ENCODE results near the gene TRIM40.

- TF ChIP-seq RAD21 (IDR thresholded peaks at IDR 0.05; ENCODE audit: low read depth) (no peak), EP300 (IDR thresholded peaks at IDR 0.05; ENCODE audit: borderline replicate concordance) (no peak), CEBPB (IDR thresholded peaks at IDR 0.05) (no peak), EGR1 (IDR thresholded peaks at IDR 0.05) (no peak), TAF1 (IDR thresholded peaks at IDR 0.05; ENCODE audit: low read depth) (no peak), YY1 (IDR thresholded peaks at IDR 0.05; ENCODE audit: low read depth) (no peak), ZBTB7A (IDR thresholded peaks at IDR 0.05; ENCODE audit: low read depth) (no peak), TEAD4 (IDR thresholded peaks at IDR 0.05) (no peak), NFIC (IDR thresholded peaks at IDR 0.05) (no peak), FOXM1 (IDR thresholded peaks at IDR 0.05; ENCODE audit: borderline replicate concordance, low read depth) (no peak), USF1 (IDR thresholded peaks at IDR 0.05) (no peak)
- TF ChIP-seq, protein P1, sequence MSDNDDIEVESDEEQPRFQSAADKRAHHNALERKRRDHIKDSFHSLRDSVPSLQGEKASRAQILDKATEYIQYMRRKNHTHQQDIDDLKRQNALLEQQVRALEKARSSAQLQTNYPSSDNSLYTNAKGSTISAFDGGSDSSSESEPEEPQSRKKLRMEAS (IDR thresholded peaks at IDR 0.05), result no peak
Observed at GRCh38 chr6:30155520-30156261, 19.8 kb downstream of the TRIM40 start.
